ENCODE measurements around the gene METAP1.
"Not testable (repeated sequence)": the region's sequence is repeated elsewhere in the genome, so short reads cannot be mapped to it uniquely, and the experiment has no call there.

Gene METAP1

GRCh38 chr4:99099814-99100213 is 104.3 kb downstream of the METAP1 start:
- DNase-seq (ENCODE audit: low spot score) = not testable (repeated sequence)

- DNase-seq (ENCODE audit: low spot score) = no peak
Observed at GRCh38 chr4:99100876-99101275, 105.4 kb downstream of the METAP1 start.

GRCh38 chr4:99102634-99103033 is 107.1 kb downstream of the METAP1 start:
- DNase-seq (ENCODE audit: low spot score) = no peak

- no peak for DNase-seq (ENCODE audit: low spot score)
Observed at GRCh38 chr4:99103166-99103565, 107.6 kb downstream of the METAP1 start.

GRCh38 chr4:99104153-99104552 is 108.6 kb downstream of the METAP1 start:
- no peak for DNase-seq (ENCODE audit: low spot score)

GRCh38 chr4:99109286-99109685 is 113.8 kb downstream of the METAP1 start:
- DNase-seq (ENCODE audit: low spot score) = not testable (repeated sequence)

Measured in pons (tissue), 1 donor.